AG04450 (cell line): ENCODE measurements around the gene ATP2B3. TPM values are rescaled to one million over a fixed set of nuclear protein-coding genes. Genes with fewer than 3 reads are reported as not detected.

Experiments used
- CTCF ChIA-PET: fragments of 300-600, 350-600 bp; formaldehyde crosslinking; extraction: SDS; loops from one replicate; lab custom pipeline; 2022; ENCODE audit warnings: antibody characterized with exemption, inconsistent platforms; lab: Charles Lee
- POLR2A ChIA-PET: fragments of 350-600 bp; formaldehyde crosslinking; extraction: SDS; loops from one replicate; lab custom pipeline; 2021; ENCODE audit warnings: antibody characterized with exemption, inconsistent platforms; lab: Yijun Ruan, JAX
- DNase-seq: peaks from one replicate; pipeline ENCODE4 v3.0.0-alpha.2; 2011; ENCODE audit warnings: low read depth, low spot score
- H3K27ac ChIP-seq: one replicate; pipeline ENCODE4 v1.5.1; 2012; ENCODE audit warnings: low read depth, low read length, control low read depth
- H3K27me3 ChIP-seq: one replicate; pipeline ENCODE4 v1.6.0; 2012; ENCODE audit warnings: low read length; ENCODE audit not compliant: control insufficient read depth, insufficient read depth
- H3K4me3 ChIP-seq: 2 replicates; pipeline ENCODE4 v1.5.1; 2011; ENCODE audit warnings: mild to moderate bottlenecking, low read depth, low read length, control low read depth
- H3K9me3 ChIP-seq: 2 replicates; pipeline ENCODE4 v1.5.1; 2012; ENCODE audit warnings: low read length; ENCODE audit not compliant: control insufficient read depth, insufficient read depth
- CTCF ChIP-seq: IDR thresholded peaks from 2 replicates; pipeline ENCODE4 v1.5.1; 2011; ENCODE audit warnings: low read depth, low read length, control low read depth, inconsistent platforms
- polyA plus RNA-seq: library from polyadenylated mRNA; depleted of rRNA; stranded (reverse); fragments of >200 nt; gene quantifications from 2 replicates; pipeline ENCODE4 v1.2.3, GENCODE V29; 2011

Gene ATP2B3
- polyA plus RNA-seq, 1 experiment = 0.01 TPM

GRCh38 chrX:153471663-153472280 lies 45.7 kb upstream of the ATP2B3 start:
- Histone ChIP-seq H3K4me3 (no peak overlapping the region), H3K9me3 (no peaks in the 10 kb centered on the region), H3K27me3 (no peaks in the 10 kb centered on the region), H3K27ac (no peak overlapping the region)
- ChIA-PET CTCF (interaction anchor here (0.7 to 5.5 kb wide), 11 partner anchors 9 to 530 kb away, joined by 3 to 62 read pairs (median 8); partner anchors contain the start of gene BGN), POLR2A (interaction anchor here (0.7 to 2.3 kb wide), 2 partner anchors 23 to 40 kb away, joined by 4 to 8 read pairs; partner anchors contain the start of gene BGN)
- TF ChIP-seq CTCF = no peak
- no peak for DNase-seq

GRCh38 chrX:153473126-153473525 lies 44.3 kb upstream of the ATP2B3 start:
- Histone ChIP-seq H3K27me3 (no peaks in the 10 kb centered on the region), H3K9me3 (no peaks in the 10 kb centered on the region), H3K4me3 (no peak overlapping the region), H3K27ac (no peak overlapping the region)
- TF ChIP-seq CTCF = no peak
- DNase-seq = no peak
- POLR2A ChIA-PET = interaction anchor here (0.7 kb wide), 1 partner anchor 22 kb away, joined by 3 read pairs; the partner anchor contains the start of gene BGN
- CTCF ChIA-PET = interaction anchor here (0.6 to 5.5 kb wide), 3 partner anchors 19 to 34 kb away, joined by 5 to 62 read pairs (median 46); partner anchors contain the start of gene BGN

- no peaks in the 10 kb centered on the region for H3K9me3 ChIP-seq
- H3K27me3 ChIP-seq = no peaks in the 10 kb centered on the region
- no peak overlapping the region for H3K4me3 ChIP-seq
- TF ChIP-seq CTCF = no peak
- ChIA-PET CTCF (interaction anchor here (4.0 to 5.5 kb wide), 2 partner anchors 22 to 33 kb away, joined by 46 to 62 read pairs; partner anchors contain the start of gene BGN), POLR2A (no interaction called here)
- H3K27ac ChIP-seq = no peak overlapping the region
- no peak for DNase-seq
Measured at GRCh38 chrX:153474266-153474665, 43.2 kb upstream of the ATP2B3 start.

GRCh38 chrX:153474718-153475117 lies 42.7 kb upstream of the ATP2B3 start:
- Histone ChIP-seq H3K9me3 (no peaks in the 10 kb centered on the region), H3K4me3 (no peak overlapping the region), H3K27me3 (no peaks in the 10 kb centered on the region), H3K27ac (no peak overlapping the region)
- ChIA-PET POLR2A (no interaction called here), CTCF (interaction anchor here (2.1 kb wide), 1 partner anchor 33 kb away, joined by 6 read pairs; no protein-coding TSS in a partner anchor)
- no peak for TF ChIP-seq CTCF
- DNase-seq = no peak

GRCh38 chrX:153475271-153475670 lies 42.2 kb upstream of the ATP2B3 start:
- ChIA-PET CTCF (interaction anchor here (1.8 to 2.1 kb wide), 2 partner anchors 19 to 32 kb away, joined by 6 to 9 read pairs; partner anchors contain the start of gene BGN), POLR2A (interaction anchor here (0.7 kb wide), 1 partner anchor 16 kb away, joined by 4 read pairs; no protein-coding TSS in a partner anchor)

More at GRCh38 chrX:153475271-153475670, 42.2 kb upstream of the ATP2B3 start:
- DNase-seq = no peak
- H3K27me3 ChIP-seq = no peaks in the 10 kb centered on the region
- TF ChIP-seq CTCF = no peak
- H3K27ac ChIP-seq = no peak overlapping the region
- no peak overlapping the region for H3K4me3 ChIP-seq
- no peaks in the 10 kb centered on the region for H3K9me3 ChIP-seq
